Measurements from ENCODE around the gene LAX1.
"Not testable (repeated sequence)": the region's sequence is repeated elsewhere in the genome, so short reads cannot be mapped to it uniquely, and the experiment has no call there.

The LAX1 gene

DNA sequence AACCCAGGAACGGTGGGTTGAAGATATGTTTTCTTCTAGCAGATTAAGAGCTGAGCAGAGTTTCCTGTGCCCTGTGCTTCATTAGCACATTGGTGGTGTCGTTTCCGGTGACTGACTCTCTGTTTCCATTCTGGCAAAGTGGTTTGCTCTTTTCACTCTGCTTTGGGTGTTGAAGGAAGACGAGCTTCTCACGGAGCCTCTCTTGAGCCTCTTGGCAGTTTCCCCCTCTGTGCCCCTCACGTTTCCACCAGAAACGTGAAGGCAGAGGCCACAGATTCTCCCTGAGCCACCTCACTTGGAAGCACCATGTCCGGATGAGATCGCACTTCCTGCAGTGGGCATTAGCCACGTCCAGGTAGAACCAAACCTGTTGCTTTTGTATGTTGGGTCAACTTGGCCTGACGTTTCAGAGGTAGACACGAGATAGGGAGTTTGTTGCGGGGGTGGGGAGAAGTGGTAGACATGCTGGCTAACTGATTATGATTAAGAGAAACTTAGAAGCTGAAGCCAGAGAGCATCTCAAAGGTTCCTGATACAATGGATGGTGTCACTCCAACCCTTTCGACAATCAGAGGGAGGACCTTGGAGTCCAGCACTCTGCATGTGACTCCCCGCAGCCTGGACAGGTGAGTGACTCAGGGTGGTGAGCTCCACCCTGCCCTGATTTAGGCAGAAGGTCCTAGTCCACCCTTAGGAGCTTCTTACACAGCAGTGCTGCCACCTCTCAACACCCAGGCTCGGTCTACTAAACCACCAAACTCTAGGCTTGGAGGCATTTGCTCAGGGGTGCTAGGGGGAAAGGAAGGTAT, at the start of gene LAX1:
TSS of gene LAX1 (plus strand) at position 155 of the 809 bp plus-strand sequence. CDS start at position 538, 383 bp downstream.
- DNase-seq = no peak

GRCh38 chr1:203717120-203717519, 47.9 kb upstream of the LAX1 start:
- no peak for DNase-seq

DNA sequence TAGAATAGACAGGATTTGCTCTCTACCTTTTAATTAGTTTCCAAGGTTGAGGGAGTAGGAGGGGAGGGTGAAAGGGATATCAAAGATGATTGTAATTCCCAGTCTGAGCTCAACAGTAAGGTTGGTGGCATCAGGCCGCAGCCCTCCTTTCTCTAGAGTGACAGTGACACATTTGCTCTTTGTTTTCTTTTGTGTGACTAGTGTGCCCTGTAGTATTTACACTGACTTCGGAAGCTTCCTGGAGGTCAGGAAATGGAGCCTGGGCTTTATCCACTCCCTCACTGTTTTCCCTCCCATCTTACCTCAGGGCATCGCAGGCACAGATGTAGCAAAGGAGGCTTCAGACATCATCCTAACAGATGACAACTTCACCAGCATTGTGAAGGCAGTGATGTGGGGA, 44.7 kb upstream of the LAX1 start:
- no peak for DNase-seq

DNA sequence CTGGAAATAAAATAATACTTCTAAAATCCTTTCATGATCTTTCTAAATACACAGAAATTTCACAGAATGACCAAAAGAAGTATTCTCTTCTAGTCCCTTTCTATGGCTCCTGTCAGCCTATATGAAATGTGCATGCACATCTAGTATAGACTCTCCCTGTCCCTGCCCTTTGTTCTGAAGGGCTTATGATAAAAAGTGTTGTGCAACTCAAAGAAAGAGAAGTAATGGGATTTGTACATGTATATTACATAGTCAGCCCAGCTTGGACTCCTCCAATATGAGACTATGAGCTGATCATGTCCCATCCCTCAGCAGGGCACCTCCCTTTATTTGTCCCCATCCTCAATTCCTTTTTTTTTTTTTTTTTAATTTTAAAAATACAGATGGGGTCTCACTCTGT, 42.1 kb upstream of the LAX1 start:
- no peak for DNase-seq

GRCh38 chr1:203726417-203726867, 38.5 kb upstream of the LAX1 start:
- DNase-seq = no peak

- no peak for DNase-seq
Observed at GRCh38 chr1:203733009-203733863, 31.7 kb upstream of the LAX1 start.

DNA sequence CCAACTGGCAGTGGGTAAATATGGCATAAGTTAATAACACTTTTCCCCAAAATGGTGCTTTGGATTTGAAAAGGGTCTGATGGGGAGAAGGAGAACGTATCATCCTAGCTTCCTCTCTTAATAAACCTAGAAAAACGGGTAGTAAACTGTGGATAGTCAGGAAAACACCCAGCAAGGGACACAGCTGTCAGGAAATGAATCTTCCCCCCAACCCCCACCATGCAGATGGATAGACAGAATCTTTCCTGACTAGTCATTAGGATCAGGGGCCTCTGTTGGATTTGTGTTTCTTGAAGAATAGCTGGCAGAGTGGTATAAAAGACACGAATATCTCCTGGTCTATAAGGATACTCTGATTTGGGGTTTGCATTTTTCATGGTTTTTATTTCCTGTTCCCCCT, 22.5 kb upstream of the LAX1 start:
- no peak for DNase-seq

GRCh38 chr1:203743091-203743571, 21.9 kb upstream of the LAX1 start:
- DNase-seq = no peak

DNA sequence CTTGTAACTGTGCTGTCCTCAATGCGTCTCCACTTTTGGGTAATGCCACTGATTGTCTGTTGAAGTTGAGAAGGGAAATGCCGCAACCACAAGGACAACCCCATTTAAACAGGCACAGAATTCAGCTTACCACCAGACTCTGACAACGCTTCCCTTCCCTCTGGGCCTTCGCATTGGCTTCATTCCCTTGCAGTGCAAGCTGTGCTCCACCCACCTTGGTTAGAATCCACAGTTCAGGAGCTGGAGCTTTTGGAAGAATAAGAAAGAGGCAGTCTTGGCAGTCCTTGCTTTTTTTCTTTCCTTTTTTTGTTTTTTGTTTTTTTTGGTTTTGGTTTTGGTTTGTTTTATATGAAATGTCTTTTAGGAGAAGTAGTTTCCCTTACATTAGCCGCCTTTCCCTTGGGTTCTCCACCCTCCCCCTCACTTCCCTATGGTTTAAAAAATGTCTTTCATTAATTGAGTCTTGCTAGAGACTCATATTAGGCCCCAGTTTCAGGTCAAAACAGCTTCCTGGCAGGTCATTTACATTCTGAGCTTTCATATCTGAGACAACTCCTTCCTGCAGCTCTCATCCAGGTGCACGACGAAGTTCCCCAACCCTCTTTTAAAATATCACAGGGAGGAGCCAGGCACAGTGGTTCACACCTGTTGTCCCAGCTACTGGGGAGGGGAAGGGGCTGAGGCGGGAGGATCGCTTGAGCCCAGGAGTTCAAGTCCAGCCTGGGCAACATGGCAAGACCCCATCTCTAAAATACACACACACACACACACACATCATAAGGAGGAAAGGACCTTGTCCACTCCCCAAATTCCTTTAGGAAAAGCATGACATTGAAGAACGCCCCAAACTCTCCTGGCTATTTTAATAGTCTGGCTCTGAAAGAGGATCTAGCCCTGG, 20.7 kb upstream of the LAX1 start:
- DNase-seq = peak; percentile 87

DNA sequence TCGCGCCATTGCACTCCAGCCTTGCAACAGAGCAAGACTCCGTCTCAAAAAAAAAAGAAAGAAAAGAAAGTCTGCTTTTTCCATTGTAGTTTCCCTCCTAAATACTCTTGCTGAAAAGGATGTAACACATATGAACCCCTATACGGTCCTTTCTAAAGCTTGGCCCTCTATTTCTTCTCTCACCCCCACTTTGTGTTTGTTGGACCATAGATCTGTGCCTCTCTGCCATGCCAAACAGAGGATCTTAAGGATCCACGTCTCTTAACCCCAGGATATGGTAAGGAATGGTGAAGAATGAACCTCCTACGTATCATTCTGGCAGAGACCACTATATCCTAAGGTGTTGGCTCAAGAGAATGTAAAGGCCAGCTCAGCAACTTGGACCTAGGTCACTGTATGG, 18.7 kb upstream of the LAX1 start:
- DNase-seq = no peak

GRCh38 chr1:203751051-203751450, 13.9 kb upstream of the LAX1 start:
- no peak for DNase-seq

DNA sequence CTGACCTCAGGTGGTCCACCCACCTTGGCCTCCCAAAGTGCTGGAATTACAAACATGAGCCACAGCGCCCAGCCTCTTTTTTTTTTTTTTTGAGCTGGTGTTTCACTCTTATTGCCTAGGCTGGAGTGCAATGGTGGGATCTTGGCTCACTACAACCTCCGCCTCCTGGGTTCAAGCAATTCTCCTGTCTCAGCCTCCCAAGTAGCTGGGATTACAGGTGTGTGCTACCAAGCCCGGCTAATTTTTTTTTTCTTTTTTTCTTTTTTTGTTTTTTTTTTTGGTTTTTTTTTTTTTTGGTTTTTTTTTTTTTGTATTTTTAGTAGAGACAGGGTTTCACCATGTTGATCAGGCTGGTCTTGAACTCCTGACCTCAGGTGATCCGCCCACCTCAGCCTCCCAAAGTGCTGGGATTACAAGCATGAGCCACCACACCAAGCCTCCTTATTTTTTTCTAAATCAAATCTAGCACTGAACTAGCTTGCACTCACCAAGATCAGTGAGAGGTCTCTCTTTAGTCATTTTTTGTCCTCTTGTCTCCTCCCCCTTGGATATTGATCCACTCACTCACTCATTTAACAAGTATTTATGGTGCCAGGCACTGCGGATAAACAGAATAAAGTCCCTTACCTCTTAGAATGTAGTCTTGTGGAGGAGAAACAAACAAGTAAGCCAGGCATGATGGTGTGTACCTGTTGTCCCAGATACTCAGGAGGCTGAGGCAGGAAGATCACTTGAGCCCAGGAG, 13.2 kb upstream of the LAX1 start:
- not testable (repeated sequence) for DNase-seq

DNA sequence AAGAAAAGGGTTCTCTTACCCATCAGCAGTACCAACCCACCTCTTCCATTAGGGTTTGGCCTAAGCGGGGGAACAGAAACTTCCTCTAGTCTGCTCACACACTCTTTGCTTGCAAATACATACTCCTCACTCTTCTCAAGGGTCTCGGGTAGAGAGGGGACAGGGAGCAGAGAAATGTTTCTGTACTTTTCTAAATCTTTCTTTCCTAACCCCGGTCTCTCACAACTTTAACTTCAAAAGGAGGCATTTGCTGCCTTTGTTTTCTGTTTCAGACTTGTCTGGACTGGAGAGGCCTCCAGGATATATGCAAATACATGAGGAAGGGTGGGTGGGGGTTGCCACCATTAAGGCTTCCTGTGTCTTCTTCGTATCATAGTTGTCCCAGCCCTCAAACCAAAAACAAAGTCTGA, 10.5 kb upstream of the LAX1 start:
- no peak for DNase-seq

DNA sequence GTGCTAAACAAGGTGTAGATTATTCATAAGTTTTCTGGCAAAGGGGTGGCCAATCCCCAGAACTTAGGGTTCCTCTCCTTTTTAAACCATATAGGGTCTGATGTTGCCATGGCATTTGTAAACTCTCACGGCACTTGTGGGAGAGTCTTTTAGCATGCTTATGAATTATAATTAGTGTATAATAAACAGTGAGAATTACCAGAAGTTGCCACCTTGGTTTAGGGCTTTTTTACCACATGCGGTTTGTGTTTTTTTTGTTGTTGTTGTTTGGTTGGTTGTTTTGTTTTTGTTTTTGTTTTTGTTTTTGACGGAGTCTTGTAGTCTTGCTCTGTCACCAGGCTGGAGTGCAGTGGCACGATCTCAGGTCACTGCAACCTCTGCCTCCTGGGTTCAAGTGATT, 8.9 kb upstream of the LAX1 start:
- DNase-seq = no peak

DNA sequence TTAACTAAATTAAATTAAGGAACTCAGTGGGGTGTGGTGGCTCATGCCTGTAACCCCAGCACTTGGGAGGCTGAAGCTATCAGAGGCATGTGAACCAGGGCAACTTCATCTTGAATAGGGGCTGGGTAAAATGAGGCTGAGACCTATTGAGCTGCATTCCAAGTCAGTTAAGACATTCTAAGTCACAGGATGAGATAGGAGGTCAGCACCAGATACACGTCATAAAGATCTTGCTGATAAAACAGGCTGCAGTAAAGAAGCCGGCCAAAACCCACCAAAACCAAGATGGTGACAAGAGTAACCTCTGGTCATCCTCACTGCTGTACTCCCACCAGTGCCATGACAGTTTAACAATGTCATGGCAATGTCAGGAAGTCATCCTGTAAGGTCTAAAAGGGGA, 6.2 kb upstream of the LAX1 start:
- not testable (repeated sequence) for DNase-seq

GRCh38 chr1:203760506-203760905, 4.5 kb upstream of the LAX1 start:
- no peak for DNase-seq

- not testable (repeated sequence) for DNase-seq
Observed at GRCh38 chr1:203761958-203762357, 3.0 kb upstream of the LAX1 start.

DNA sequence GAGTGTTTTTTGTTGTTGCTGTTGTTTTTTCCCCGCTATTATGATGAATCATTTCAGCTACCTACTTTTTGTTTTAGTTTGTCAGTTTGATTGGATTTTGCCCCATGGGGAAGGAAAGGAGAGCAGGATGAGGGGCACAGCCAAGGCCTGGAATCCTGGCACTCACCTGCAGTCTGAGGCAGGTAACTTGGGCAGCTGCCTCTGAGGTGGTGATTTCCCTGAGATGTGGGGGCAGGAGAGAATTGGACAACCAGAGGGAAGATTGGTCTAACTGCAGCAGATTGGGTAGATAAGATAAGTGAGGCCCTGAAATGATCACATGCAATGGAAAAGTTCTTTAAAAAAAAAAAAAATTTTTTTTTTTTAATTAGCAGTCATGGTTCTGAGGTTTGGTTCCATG, 1.5 kb upstream of the LAX1 start:
- no peak for DNase-seq

DNA sequence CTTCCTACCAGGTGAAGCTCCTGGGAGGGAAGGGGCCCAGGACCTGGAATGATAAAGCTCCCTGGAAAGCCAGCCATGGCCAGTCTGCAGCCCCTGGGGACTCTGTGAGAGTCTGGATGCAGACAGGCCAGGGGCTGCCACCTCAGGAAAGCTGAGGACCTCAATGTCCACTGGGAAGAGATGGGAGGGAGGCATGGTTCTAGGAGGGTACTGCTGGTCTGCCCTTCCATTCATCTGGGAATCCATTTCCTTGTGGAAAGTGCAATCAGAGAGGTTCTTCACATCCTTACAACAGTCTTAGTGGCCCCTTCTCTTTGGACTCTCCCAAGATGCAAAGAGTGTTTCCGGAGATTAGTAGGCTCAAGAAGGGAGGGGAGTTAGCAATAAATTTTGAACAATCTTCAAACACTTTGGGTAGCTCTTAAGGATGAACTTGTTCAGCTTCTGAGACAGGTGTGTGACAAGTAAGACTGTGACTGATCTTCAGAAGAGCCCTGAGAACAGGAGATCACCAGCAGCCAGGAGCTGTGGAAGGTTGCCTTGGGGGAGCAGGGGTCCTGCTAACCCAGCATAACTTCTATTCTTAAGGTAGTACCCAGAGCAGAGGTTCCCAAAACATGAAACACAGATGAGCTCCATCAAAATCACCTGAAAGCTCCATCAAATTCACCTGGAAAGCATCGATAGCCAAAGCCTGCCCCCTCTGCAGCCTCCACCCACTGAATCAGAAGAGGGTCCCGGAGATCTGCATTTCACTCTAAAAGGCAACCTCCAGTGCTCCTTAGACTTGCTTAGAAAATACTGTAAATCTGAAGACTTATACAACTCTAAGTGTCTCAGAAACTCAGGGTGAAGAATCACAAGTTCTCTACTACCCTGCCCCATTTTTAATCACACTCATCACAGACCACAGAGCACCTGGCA, 616 bp upstream of the LAX1 start:
- DNase-seq = no peak

DNA sequence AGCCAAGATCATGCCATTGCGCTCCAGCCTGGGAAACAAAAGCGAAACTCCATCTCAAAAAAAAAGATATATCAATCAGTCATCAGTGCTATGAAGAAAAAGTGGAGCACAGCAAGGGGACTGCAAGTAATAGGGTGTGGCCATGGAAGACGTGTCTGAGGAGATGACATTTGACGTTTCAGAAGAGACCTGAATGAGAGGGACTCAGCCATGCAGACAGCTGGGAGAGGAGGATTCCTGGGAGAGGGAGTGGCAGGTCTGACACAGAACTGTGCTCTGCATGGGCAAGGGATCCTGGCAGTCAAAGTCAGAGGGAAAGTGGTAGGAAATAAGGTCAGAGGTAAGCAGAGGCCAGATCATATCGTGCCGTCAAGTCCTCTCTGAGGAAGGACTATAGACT, 3.3 kb downstream of the LAX1 start:
- no peak for DNase-seq
